ENCODE results near the gene STMN1. TPM values are rescaled to one million over a fixed set of nuclear protein-coding genes. Genes with fewer than 3 reads are reported as not detected.

The STMN1 gene
- total RNA-seq, 1 donor from 2014 or later, result 15.8 TPM

GRCh38 chr1:25863486-25864262 is 42.5 kb downstream of the STMN1 start:
- no peaks in the 10 kb centered on the region for H3K27me3 ChIP-seq (ENCODE audit: control insufficient read depth, insufficient read depth, low read length)
- TF ChIP-seq CTCF (IDR thresholded peaks at IDR 0.05; ENCODE audit: insufficient read depth, low read length, severe bottlenecking), result no peak
- peaks cover 7% of the 10 kb centered on the region for H3K36me3 ChIP-seq (ENCODE audit: control insufficient read depth, insufficient read depth, low read length)
- no peak overlapping the region for H3K4me3 ChIP-seq (ENCODE audit: low read depth, low read length)
- FAIRE-seq, result no peak
- DNase-seq (ENCODE audit: low read depth), result no peak

DNA sequence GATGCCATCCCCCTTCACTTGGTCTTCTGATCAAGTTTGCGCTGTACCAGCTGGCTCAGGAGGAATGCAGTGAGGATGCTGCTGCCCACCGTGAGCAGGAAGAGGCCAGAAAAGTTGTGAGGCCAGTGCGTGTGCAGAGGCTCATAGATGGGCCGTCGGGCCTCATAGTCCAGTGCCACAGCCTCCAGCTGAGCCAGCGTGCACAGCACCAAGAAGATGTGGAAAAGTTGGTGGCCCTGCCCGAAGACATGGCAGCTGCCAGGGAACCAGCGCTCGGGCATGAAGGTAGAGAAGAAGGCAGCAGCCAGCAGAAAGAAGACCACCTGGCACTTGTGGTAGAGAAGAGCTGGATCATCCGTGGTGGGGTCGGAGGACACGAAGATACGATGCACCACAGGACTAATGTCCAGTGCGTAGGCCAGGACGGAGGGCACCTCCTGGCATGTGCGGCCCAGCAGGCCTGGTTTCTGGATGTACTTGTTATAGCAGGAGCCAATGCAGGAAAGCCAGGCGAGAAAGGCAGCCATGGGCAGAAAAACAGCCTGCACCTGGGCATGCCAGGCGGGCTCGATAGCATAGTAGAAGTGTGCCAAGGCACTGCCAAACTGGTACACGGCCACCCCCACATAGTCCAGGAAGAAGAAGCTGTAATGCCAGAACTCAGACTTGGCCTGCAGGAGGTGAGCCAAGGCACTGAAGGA is 43.3 kb downstream of the STMN1 start:
- H3K4me3 ChIP-seq (ENCODE audit: low read depth, low read length), result no peak overlapping the region
- H3K36me3 ChIP-seq (ENCODE audit: control insufficient read depth, insufficient read depth, low read length), result peaks cover 5% of the 10 kb centered on the region
- DNase-seq (ENCODE audit: low read depth) (no peak), FAIRE-seq (no peak)
- no peak for TF ChIP-seq CTCF (IDR thresholded peaks at IDR 0.05; ENCODE audit: insufficient read depth, low read length, severe bottlenecking)
- no peaks in the 10 kb centered on the region for H3K27me3 ChIP-seq (ENCODE audit: control insufficient read depth, insufficient read depth, low read length)

- TF ChIP-seq CTCF (IDR thresholded peaks at IDR 0.05; ENCODE audit: insufficient read depth, low read length, severe bottlenecking), result no peak
These were observed 44.6 kb downstream of the STMN1 start for GRCh38 chr1:25861316-25862286.

DNA sequence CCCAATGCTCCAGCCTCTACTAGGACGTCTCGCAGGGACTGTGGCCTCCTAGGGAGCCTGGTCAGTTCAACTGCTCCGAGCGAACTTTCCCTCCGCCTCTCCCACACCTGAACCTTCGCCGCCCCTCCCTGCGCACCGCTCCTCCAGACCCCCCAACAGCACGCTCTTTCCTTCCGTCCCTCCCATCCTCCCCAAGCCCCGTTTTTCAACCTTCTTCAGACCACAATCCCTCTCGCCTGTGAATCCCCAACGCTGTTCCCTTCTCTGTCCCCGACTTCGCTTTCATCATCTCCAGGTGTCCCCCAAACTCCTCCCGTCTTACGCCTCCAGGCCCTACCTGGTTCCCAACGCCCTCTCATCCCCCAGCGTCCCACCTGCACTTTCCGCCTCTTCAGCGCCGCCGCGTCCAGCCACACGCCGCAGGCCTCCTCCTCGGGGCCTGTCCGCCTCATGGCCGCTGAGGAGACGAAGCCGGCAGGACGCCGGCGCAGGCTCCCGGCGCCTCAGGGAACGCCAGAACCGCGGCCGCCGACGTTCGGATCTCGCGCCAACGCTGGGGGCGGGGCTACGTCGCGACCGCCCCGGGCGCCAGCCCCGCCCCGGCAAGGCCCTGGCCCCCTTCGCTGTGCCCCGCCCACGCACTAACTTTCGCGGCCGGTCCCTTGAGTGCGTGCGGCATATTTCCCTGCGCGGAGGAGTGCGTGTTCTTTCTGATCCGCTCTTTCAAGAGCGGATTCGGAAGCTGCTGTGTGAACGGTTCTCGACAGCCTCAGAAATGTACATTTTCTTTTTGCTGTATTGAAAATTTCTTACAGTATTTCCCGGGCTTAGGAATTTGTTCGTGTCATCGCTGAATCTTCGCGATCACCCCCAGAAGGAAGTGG is 47.1 kb downstream of the STMN1 start, which contains the start of gene AUNIP:
Gene AUNIP (minus strand): TSS at position 552 of the 884 bp plus-strand sequence. CDS start 100 bp downstream, at position 452.
- FAIRE-seq (no peak), DNase-seq (ENCODE audit: low read depth) (peak; percentile 66)
- H3K4me3 ChIP-seq (ENCODE audit: low read depth, low read length), result peak within 1 kb of the TSS; percentile 69
- H3K36me3 ChIP-seq (ENCODE audit: control insufficient read depth, insufficient read depth, low read length), result peaks cover 1% of the 10 kb centered on the region
- no peaks in the 10 kb centered on the region for H3K27me3 ChIP-seq (ENCODE audit: control insufficient read depth, insufficient read depth, low read length)
- no peak for TF ChIP-seq CTCF (IDR thresholded peaks at IDR 0.05; ENCODE audit: insufficient read depth, low read length, severe bottlenecking)

More at GRCh38 chr1:25861316-25862286, 44.6 kb downstream of the STMN1 start:
- DNase-seq (ENCODE audit: low read depth) (no peak), FAIRE-seq (no peak)
- no peak overlapping the region for H3K4me3 ChIP-seq (ENCODE audit: low read depth, low read length)
- peaks cover 3% of the 10 kb centered on the region for H3K36me3 ChIP-seq (ENCODE audit: control insufficient read depth, insufficient read depth, low read length)
- no peaks in the 10 kb centered on the region for H3K27me3 ChIP-seq (ENCODE audit: control insufficient read depth, insufficient read depth, low read length)

- FAIRE-seq (no peak), DNase-seq (ENCODE audit: low read depth) (peak; percentile 29)
- H3K4me3 ChIP-seq (ENCODE audit: low read depth, low read length), result peak overlapping the region; percentile 69
- H3K36me3 ChIP-seq (ENCODE audit: control insufficient read depth, insufficient read depth, low read length), result no peaks in the 10 kb centered on the region
- no peak for TF ChIP-seq CTCF (IDR thresholded peaks at IDR 0.05; ENCODE audit: insufficient read depth, low read length, severe bottlenecking)
- no peaks in the 10 kb centered on the region for H3K27me3 ChIP-seq (ENCODE audit: control insufficient read depth, insufficient read depth, low read length)
These were observed 47.7 kb downstream of the STMN1 start for GRCh38 chr1:25858494-25858893.
